ENCODE results near the gene ELP4.
"Not testable (repeated sequence)": the region's sequence is repeated elsewhere in the genome, so short reads cannot be mapped to it uniquely, and the experiment has no call there.

Gene ELP4

GRCh38 chr11:31646216-31646615 lies 136.6 kb downstream of the ELP4 start:
- no peak for DNase-seq (ENCODE audit: low read depth)

DNA sequence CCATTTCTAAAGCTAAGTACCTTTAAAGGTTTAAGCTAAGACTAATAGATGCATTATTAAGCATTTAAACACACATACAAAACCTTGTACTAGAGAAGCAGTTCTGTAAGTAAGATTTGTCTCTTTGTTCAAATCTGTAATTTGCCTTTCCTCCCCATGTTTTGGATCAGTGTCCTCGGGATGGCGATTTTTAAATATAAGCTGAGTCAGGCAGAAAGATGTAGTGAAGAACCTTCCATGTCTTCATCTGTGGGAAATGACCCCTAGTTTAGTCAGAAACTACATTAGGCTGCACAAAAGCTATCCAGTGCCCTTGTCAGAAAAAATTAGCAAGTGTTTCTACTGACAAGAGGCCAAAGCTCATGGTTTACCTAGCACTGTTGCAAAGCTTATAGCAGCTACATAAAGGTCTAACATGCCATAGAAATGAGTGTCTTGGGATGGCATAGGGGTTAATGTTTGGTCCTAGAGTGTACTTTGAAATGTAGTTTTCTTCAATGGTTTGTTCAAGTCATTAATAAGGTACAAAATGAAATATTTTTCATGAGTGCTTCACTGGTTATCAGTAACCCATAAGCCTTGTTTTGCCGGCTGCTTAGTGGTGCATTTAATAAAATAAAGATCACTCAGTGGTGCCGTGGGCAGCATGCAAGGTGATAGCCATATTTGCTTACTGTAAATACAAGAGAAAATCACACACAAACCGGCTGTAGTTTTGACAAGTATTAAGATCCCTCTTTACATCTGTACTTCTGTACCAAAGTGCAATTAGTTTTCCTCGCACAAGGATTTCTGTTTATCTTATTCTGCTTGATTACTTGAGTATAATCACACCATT lies 139.8 kb downstream of the ELP4 start:
- no peak for DNase-seq (ENCODE audit: low read depth)

DNA sequence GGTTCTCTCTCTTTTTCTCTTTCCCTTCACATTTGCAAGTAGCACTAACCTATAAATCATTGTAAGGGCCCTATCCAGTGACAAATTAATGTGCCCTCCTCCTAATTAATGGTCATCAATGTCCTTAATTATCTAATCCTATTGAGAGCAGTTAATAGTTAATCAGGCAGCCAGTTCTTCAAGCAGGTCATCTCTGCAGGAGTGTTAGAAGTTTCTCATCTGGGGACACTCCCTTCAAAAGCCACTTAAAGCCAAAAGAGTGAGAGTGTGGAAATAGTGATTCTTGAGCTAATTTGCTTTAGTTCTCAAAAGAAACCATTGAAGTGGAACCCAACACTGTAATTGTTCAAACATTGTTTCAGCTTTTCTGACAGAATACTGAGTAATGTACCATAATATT lies 141.6 kb downstream of the ELP4 start:
- DNase-seq (ENCODE audit: low read depth): no peak

DNA sequence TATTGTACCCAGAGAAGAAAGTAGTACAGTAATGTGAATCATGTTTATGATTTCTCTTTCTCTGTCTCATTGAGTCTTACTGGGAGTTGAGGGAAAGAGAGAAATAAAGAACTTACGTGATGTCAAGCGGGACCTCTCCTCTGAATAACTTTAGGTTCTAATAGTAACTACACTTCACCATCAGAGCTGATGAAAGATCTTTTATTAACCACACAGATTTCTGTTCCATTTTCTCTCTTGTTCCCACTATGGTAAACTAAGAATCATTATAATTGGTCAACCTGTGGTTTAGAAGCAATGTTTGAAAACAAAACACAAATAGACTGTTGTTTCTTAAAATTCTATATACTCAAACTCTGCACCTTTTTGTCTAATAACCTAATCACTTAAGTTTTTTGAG lies 142.3 kb downstream of the ELP4 start:
- no peak for DNase-seq (ENCODE audit: low read depth)

DNA sequence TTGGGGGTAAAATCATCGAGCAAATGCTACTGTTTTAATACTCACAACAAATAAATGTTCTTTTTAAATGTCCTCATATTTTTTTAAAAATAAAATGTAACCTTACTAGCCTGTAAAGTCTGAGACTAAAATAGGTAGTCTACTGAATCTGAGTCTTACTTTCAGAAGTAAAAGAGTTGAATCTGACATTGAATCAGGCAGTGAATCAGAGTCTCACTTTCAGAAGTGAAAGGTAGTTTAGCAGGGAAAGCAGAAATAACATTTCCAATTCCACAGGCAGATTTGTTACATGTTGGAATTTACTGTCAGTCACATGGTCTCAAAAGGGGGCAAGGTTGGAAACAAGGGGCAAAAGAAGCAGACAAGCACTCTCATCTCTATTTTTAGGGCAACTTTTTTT lies 143.0 kb downstream of the ELP4 start:
- DNase-seq (ENCODE audit: low read depth): no peak

GRCh38 chr11:31655483-31655882 lies 145.9 kb downstream of the ELP4 start:
- DNase-seq (ENCODE audit: low read depth): no peak

GRCh38 chr11:31656051-31656450 lies 146.5 kb downstream of the ELP4 start:
- DNase-seq (ENCODE audit: low read depth): no peak

DNA sequence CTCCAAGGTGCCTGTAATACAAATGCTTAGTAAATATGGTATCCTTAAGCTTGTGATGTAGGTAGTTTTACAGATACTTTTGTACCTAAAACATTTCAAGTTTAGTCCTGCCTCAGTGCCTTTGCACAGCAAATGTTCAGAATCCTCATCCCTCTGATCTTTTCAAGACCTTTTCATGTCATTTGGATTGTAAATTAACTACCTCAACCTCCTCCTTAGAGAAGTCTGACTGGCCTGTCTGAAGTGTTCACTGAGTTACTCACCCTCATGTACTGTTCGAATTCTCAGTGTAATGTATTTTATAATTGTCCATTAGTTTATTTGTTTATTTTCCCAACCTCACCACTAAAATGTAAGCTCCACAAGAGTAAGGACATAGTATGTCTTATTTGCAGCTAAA lies 147.5 kb downstream of the ELP4 start:
- no peak for DNase-seq (ENCODE audit: low read depth)

DNA sequence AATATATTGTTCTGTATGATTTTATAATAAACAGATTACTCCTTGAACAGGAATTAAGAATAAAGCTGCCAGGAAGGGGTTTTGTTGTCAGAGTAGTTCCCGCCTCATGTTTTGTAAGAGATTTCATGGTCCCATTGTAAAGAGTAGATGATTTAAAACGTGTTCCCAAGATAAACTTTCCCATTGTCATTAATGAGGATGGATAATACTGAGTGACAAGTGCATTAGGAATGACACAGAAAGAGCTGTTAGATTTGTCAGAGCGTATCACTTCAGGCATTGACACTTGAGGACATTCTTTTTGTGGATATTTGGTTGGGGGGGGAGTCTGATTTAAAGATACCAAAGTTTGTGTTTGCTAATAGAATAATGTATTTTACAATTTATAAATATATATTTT lies 154.6 kb downstream of the ELP4 start:
- no peak for DNase-seq (ENCODE audit: low read depth)

DNA sequence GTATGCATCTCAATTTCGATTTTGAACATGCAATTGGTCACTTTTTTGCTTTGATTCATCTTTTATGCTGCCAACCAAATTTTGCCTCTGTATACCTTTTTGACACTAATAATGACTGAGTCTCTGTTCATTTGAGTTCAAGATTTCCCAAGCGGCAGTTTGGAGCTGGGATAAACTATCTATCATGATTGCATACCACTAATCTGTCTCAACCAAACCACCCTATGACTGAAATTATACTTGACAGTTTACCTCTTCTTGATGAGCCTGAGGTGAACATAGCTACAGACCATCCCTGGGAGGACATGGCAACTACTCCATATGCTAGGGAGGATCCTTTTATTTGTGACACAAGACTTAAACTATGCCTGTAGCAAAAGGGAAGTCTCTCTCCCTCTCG lies 155.4 kb downstream of the ELP4 start:
- DNase-seq (ENCODE audit: low read depth): no peak

DNA sequence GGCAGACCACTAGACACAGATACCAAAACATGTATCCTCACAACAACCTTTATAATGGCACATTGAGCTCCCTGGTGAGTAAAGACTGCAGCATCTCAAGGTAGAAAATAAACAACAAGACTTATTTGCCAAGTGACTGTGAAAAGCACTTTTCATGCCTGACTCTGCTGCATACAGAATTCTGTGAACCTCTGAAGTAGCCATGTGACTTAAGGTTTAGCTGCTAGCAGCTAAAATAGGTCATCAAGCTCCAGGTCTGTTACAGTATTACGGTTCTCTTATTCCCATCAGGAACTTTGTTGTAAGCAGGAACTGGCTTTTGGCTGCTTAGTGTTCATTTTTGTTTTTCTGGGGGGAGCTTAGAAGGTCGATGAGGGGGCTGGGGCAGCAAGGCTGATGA lies 162.1 kb downstream of the ELP4 start:
- DNase-seq (ENCODE audit: low read depth): no peak

DNA sequence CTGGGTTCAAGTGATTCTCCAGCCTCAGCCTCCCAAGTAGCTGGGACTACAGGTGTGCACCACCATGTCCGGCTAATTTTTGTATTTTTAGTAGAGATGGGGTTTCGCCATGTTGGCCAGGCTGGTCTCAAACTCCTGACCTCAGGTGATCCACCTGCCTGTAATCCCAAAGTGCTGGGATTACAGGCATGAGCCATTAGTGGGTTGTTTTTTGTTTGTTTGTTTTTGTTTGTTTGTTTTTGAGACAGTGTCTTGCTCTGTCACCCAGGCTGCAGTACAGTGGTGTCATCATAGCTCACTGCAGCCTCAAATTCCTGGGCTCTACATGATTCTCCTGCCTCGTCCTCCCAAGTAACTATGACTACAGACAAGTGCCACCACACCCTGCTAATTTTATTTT lies 163.5 kb downstream of the ELP4 start:
- not testable (repeated sequence) for DNase-seq (ENCODE audit: low read depth)

- DNase-seq (ENCODE audit: low read depth): no peak
These were observed 166.9 kb downstream of the ELP4 start for GRCh38 chr11:31676280-31676982.

DNA sequence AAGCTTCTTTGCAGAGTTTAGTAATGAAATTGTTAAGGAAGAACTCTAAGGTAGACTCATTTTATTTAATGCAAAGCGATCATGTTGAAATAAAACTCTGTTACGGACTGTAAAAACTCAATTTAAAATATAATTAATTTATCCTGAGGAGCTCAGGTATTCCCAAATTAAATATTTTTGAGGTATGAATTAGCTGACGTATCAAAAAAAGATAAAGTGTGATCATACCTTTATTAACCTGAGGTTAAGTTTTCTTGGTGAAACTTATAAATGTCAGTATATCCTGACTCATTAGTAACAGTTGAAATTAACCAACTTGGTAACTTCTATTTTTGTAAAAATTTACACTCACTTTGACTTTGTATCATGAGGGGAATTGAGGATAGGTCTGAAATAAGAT lies 171.2 kb downstream of the ELP4 start:
- DNase-seq (ENCODE audit: low read depth): no peak

DNA sequence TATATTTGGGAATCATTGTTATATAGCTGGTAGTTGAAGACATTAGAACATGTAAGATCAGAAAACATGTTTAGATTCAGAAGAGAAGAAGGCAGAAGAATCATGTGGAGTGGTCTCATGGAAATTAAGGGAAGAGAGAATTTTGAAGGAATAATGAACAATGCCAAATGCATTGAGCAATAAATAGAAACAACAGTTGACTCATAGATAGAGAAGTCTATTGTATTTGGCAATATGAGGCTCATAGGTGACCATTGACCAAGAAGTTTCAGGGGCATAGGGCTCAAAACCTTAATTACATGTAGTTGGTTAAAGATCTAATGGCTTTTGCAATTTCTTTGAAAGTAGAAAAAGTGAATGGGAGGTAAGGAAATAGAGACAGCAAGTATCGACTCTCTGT lies 177.7 kb downstream of the ELP4 start:
- no peak for DNase-seq (ENCODE audit: low read depth)

DNA sequence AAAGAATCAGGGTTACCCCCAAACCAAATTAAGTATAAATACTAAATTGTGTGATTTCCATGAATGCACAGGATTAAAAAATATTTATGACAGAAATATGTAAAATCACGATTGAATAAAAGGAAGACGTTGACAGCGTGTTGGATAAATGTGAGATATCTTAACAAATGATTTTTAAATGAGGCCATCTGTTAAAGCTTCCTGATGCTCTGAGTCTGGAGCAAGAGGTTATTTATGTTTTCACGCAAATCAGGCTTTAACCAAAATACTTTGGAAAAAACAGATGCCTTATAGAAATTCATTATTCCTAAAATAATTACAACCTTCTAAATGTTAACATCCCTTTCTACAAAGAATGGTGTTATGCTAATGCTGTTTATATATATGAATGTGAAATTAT lies 178.3 kb downstream of the ELP4 start:
- no peak for DNase-seq (ENCODE audit: low read depth)

DNA sequence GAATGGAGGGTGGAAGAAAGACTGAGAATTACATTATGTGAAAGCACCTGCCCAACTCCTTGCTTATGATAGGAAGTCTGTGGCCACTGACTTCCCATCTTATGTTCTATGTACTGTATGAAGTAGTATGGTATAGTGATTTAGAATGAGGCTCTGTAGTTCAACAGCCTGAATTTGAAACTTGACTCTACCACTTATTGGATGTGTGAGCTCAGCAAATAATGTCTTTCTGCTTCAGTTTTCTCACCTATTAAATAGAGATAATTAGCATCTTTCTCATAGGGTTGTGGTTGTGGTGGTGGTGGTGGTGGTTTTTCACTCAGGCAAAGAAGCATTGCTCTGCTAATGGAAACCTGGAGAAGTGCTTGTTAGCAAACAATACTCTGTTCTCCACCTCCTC lies 180.0 kb downstream of the ELP4 start:
- no peak for DNase-seq (ENCODE audit: low read depth)

DNA sequence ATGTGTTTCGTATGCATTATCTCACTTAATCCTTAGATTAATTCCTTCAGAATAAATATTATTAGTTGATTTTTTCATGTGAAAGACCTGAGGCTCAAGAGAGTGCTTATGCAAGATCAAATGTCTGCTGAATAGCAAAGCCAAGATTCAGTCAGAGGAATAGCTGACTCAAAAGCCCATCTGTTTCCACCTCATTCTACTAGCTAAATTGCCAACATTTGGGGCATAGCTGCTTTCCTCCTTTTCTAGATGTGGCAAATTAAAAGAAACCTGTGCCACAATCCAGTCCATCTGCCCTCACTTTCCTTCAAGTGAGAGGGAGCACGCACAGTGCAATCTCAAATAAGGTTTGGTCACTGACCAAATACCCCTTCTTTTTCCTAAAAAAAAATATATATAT lies 180.5 kb downstream of the ELP4 start:
- no peak for DNase-seq (ENCODE audit: low read depth)

DNA sequence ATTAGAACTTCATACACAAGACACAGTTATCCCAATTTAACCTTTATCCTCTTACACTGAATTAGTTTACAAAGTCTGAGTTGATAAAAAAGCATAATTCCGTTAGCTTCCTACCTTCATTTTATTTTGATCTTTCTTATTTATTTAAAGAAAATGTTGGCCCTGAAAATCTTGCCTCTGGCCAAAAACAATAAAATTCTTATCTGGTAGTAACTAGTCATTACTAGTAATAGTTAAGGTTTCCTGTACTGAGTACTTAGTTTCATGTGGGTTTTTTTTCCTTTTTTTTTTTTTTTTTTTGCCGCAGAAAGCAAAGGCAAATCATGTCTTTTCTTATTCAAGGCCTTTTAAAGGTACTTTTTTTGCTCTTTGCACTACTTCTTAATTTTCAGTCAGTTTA lies 180.9 kb downstream of the ELP4 start:
- DNase-seq (ENCODE audit: low read depth): no peak

GRCh38 chr11:31692466-31692865 lies 182.9 kb downstream of the ELP4 start:
- no peak for DNase-seq (ENCODE audit: low read depth)

DNA sequence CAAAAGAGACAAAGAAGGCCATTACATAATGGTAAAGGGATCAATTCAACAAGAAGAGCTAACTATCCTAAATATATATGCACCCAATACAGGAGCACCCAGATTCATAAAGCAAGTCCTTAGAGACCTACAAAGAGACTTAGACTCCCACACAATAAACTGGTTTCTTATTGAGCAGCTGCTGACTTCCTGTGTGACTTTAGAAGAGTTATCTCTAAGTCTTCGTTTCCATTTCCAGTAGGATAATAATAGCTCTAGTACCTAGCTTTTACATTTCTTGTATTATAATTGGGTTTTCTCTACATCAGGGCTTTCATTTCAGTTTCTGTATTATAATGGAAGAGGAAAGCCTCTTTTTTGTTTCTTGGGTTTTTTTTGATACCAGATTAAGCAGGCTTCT lies 187.5 kb downstream of the ELP4 start:
- DNase-seq (ENCODE audit: low read depth): not testable (repeated sequence)

- no peak for DNase-seq (ENCODE audit: low read depth)
These were observed 189.5 kb downstream of the ELP4 start for GRCh38 chr11:31699066-31699465.

DNA sequence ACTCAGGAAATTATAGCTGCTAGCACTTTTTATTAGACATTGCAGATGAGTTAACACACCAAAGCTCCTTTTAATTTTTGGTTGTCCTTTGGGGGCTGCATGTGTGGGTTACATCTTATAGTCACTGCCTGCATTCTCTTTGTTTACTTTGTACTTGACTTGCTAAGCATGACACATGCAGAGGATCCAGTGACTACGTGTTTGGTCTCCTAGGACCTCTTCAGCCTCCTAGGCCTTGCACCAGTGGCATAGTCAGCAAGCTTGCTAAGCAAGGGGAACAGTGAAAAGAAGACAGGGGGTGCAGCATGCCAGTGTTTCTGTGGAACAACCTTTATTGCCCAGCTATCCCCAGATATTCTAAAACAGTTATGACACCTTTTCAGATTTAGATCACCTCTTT lies 193.4 kb downstream of the ELP4 start:
- DNase-seq (ENCODE audit: low read depth): no peak

GRCh38 chr11:31706357-31706756 lies 196.8 kb downstream of the ELP4 start:
- DNase-seq (ENCODE audit: low read depth): no peak
